ENCODE data around the gene SCG3. TPM values are rescaled to one million over a fixed set of nuclear protein-coding genes. Genes with fewer than 3 reads are reported as not detected.

SCG3 gene
- total and polyA plus RNA-seq, 2 donors from 2014 or later: 0.11 to 0.13 TPM

- no peak for DNase-seq
- H3K27ac ChIP-seq (ENCODE audit: low read depth in 2 of 2, low read length in 2 of 2): no peak overlapping the region
- intact Hi-C loops (cut with DNase I): no loop called here
- no peaks in the 10 kb centered on the region for H3K9me3 ChIP-seq (ENCODE audit: control insufficient read depth in 2 of 3, insufficient read depth in 1 of 3, low read length in 3 of 3)
- no peaks in the 10 kb centered on the region for H3K27me3 ChIP-seq (ENCODE audit: control insufficient read depth, insufficient read depth, low read length)
- TF ChIP-seq CTCF (IDR thresholded peaks at IDR 0.05; ENCODE audit: borderline replicate concordance, extremely low read depth, insufficient read depth): no peak
- no peak overlapping the region for H3K9ac ChIP-seq (ENCODE audit: low read length in 3 of 3)
- no peaks in the 10 kb centered on the region for H3K4me1 ChIP-seq (ENCODE audit: control insufficient read depth in 2 of 3, insufficient read depth in 2 of 3, low read depth in 1 of 3, low read length in 3 of 3)
- FAIRE-seq: no peak
- no peak overlapping the region for H3K4me3 ChIP-seq (ENCODE audit: low read length in 3 of 3)
- H3K36me3 ChIP-seq (ENCODE audit: control insufficient read depth in 2 of 3, insufficient read depth in 3 of 3, low read length in 3 of 3): no peaks in the 10 kb centered on the region
Measured at GRCh38 chr15:51669381-51669780, 11.9 kb upstream of the SCG3 start.

DNA sequence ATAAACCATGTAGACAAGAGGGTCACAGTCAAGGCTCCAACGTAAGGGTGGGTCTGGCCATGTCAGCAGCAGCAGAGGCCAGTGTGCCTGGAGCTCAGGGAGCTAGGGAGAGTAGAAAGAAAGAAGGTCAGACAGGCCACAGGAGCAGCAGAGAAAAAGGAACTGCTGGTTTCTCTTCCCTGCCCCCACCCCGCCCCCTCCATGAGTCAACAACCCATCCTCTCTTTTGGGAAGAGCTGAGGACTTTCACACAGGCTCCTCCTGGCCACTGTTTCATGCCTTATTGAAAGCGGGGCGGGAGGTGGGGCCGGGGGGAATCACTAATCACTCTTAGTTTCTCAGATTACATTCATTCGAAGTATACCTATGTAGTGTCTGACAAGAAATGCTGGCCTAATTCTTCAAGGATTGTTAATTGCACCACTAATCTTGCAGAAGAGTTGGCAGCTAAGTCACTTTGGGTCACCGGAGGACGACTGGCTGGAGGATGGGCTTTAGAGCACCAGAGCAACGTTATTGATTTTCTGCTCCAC, 9.1 kb upstream of the SCG3 start:
- no peaks in the 10 kb centered on the region for H3K36me3 ChIP-seq (ENCODE audit: control insufficient read depth in 2 of 3, insufficient read depth in 3 of 3, low read length in 3 of 3)
- DNase-seq: peak in 4 of 5 donors; percentile 37 to 60 (median 45)
- no peak for FAIRE-seq
- H3K9ac ChIP-seq (ENCODE audit: low read length in 3 of 3): no peak overlapping the region
- no peak overlapping the region for H3K4me3 ChIP-seq (ENCODE audit: low read length in 3 of 3)
- H3K27me3 ChIP-seq (ENCODE audit: control insufficient read depth, insufficient read depth, low read length): no peaks in the 10 kb centered on the region
- H3K4me1 ChIP-seq (ENCODE audit: control insufficient read depth in 2 of 3, insufficient read depth in 2 of 3, low read depth in 1 of 3, low read length in 3 of 3): no peaks in the 10 kb centered on the region
- no peaks in the 10 kb centered on the region for H3K9me3 ChIP-seq (ENCODE audit: control insufficient read depth in 2 of 3, insufficient read depth in 1 of 3, low read length in 3 of 3)
- intact Hi-C loops (cut with DNase I): no loop called here
- no peak overlapping the region for H3K27ac ChIP-seq (ENCODE audit: low read depth in 2 of 2, low read length in 2 of 2)
- TF ChIP-seq CTCF (IDR thresholded peaks at IDR 0.05; ENCODE audit: borderline replicate concordance, extremely low read depth, insufficient read depth): no peak

DNA sequence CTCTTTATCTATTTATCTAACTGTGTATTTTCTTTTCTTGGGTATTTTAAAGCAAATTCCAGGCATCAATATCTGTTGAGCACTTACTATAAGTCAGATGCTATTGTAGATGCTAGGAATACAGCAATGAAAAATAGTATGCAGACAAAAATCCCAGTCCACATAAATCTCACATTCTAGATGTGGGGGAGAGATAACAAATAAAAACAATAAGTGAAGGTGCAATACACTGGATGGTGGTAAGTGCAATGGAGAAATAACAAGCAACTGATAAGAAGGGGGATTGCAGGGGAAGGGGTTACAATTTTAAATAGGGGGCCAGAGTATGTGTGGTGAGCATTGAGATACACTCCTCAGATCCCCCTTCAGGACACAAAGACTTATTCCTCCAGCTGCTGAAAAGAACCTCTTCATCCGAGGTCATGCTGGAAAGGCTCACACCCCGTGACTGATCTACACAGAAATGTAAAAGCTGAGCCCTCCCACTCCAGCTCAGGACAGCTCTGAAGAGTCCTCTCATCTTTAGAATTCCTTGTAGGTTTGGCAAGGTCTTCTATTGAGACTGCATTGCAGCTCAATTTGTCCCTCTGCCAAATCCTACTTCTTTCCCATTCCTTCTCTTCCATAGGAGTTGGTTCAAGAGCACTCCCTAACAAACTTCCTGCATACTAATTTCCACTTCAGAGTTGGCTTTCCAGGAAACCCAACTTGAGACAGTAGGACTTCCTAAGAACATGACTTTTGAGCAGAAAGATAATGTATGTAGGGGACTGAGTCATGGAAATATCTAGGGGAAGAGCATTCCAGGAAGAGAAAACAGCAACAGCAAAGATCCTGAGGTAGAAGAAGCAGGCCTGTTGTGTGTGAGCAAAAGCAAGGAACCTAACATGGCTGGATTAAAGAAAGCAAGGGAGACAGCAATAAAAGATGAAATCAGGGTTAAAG, 8.1 kb upstream of the SCG3 start:
- Histone ChIP-seq H3K4me1 (ENCODE audit: control insufficient read depth in 2 of 3, insufficient read depth in 2 of 3, low read depth in 1 of 3, low read length in 3 of 3) (no peaks in the 10 kb centered on the region), H3K27ac (ENCODE audit: low read depth in 2 of 2, low read length in 2 of 2) (no peak overlapping the region), H3K36me3 (ENCODE audit: control insufficient read depth in 2 of 3, insufficient read depth in 3 of 3, low read length in 3 of 3) (no peaks in the 10 kb centered on the region), H3K27me3 (ENCODE audit: control insufficient read depth, insufficient read depth, low read length) (no peaks in the 10 kb centered on the region), H3K9ac (ENCODE audit: low read length in 3 of 3) (no peak overlapping the region), H3K4me3 (ENCODE audit: low read length in 3 of 3) (no peak overlapping the region), H3K9me3 (ENCODE audit: control insufficient read depth in 2 of 3, insufficient read depth in 1 of 3, low read length in 3 of 3) (no peaks in the 10 kb centered on the region)
- intact Hi-C loops (cut with DNase I): no loop called here
- DNase-seq (no peak), FAIRE-seq (no peak)
- TF ChIP-seq CTCF (IDR thresholded peaks at IDR 0.05; ENCODE audit: borderline replicate concordance, extremely low read depth, insufficient read depth): no peak
